ENCODE measurements around the gene TTYH3. TPM values are rescaled to one million over a fixed set of nuclear protein-coding genes. Genes with fewer than 3 reads are reported as not detected.

TTYH3 gene
- total RNA-seq, 1 experiment from 2014 or later: 114 TPM

- H3K9me2 ChIP-seq (ENCODE audit: insufficient read depth): no peaks in the 10 kb centered on the region
- intact Hi-C loops (cut with micrococcal nuclease; ENCODE audit: unreplicated experiment): no loop called here
- H3K27ac ChIP-seq: peak overlapping the region; percentile 45
- CTCF ChIA-PET: no interaction called here
- no peaks in the 10 kb centered on the region for H3K27me3 ChIP-seq (ENCODE audit: insufficient read depth, low read depth)
- TSS peak; percentile 61 for BruUV-seq (replicated peaks)
- peaks cover 28% of the 10 kb centered on the region for H4K20me1 ChIP-seq (ENCODE audit: insufficient read depth)
- no peaks in the 10 kb centered on the region for H3K9me3 ChIP-seq (ENCODE audit: insufficient read depth, low read depth)
- peaks cover 23% of the 10 kb centered on the region for H3K79me2 ChIP-seq (ENCODE audit: low read depth)
- DNase-seq: peak in 1 of 2 experiments; percentile 56
- peak overlapping the region; percentile 87 for H3K4me3 ChIP-seq
- H3K4me1 ChIP-seq (replicated peaks; ENCODE audit: insufficient read depth): peaks cover 22% of the 10 kb centered on the region
- 0 out of 2 replicates have a peak overlapping the region, but pooled peaks have one; percentile 73 for H2AFZ ChIP-seq
- no peaks in the 10 kb centered on the region for H3K36me3 ChIP-seq (ENCODE audit: low read depth)
- POLR2A ChIA-PET (ENCODE audit: unreplicated experiment): interaction anchor here (0.6 kb wide), 1 partner anchor 18 kb away, joined by 7 read pairs; no protein-coding TSS in a partner anchor
- no peak for TF ChIP-seq CTCF (conservative IDR thresholded peaks at IDR 0.05)
- no peak for TF ChIP-seq EZH2 (IDR thresholded peaks at IDR 0.05; ENCODE audit: low read depth)
- peak overlapping the region; percentile 86 for H3K4me2 ChIP-seq
- H3F3A ChIP-seq (ENCODE audit: insufficient read depth, low read depth): peaks cover 16% of the 10 kb centered on the region
These were observed 1.1 kb downstream of the TTYH3 start for GRCh38 chr7:2632733-2633537.

GRCh38 chr7:2633538-2634266 is 1.9 kb downstream of the TTYH3 start:
- H3K9me2 ChIP-seq (ENCODE audit: insufficient read depth): no peaks in the 10 kb centered on the region
- H3K9me3 ChIP-seq (ENCODE audit: insufficient read depth, low read depth): no peaks in the 10 kb centered on the region
- peak; percentile 66 to 71 for DNase-seq
- H3K4me2 ChIP-seq: peak overlapping the region; percentile 86
- no peak for TF ChIP-seq EZH2 (IDR thresholded peaks at IDR 0.05; ENCODE audit: low read depth)
- TF ChIP-seq CTCF (conservative IDR thresholded peaks at IDR 0.05): no peak
- intact Hi-C loops (cut with micrococcal nuclease; ENCODE audit: unreplicated experiment): no loop called here
- H3K36me3 ChIP-seq (ENCODE audit: low read depth): no peaks in the 10 kb centered on the region
- CTCF ChIA-PET: no interaction called here
- peaks cover 16% of the 10 kb centered on the region for H3F3A ChIP-seq (ENCODE audit: insufficient read depth, low read depth)
- no TSS peak for BruUV-seq (replicated peaks)
- peaks cover 23% of the 10 kb centered on the region for H3K79me2 ChIP-seq (ENCODE audit: low read depth)
- H3K4me1 ChIP-seq (replicated peaks; ENCODE audit: insufficient read depth): peaks cover 22% of the 10 kb centered on the region
- POLR2A ChIA-PET (ENCODE audit: unreplicated experiment): no interaction called here
- H3K27ac ChIP-seq: peak overlapping the region; percentile 45
- peak overlapping the region; percentile 46; the same call in 1 of the 2 replicates for H2AFZ ChIP-seq
- no peaks in the 10 kb centered on the region for H3K27me3 ChIP-seq (ENCODE audit: insufficient read depth, low read depth)
- peak overlapping the region; percentile 87 for H3K4me3 ChIP-seq
- peaks cover 30% of the 10 kb centered on the region for H4K20me1 ChIP-seq (ENCODE audit: insufficient read depth)

- H3K4me1 ChIP-seq (replicated peaks; ENCODE audit: insufficient read depth): peaks cover 22% of the 10 kb centered on the region
- intact Hi-C loops (cut with micrococcal nuclease; ENCODE audit: unreplicated experiment): no loop called here
- no peak overlapping the region for H2AFZ ChIP-seq
- H3K27me3 ChIP-seq (ENCODE audit: insufficient read depth, low read depth): no peaks in the 10 kb centered on the region
- ChIA-PET POLR2A (ENCODE audit: unreplicated experiment) (interaction anchor here (0.5 kb wide), 1 partner anchor 31 kb away, joined by 3 read pairs; no protein-coding TSS in a partner anchor), CTCF (no interaction called here)
- no peaks in the 10 kb centered on the region for H3K9me2 ChIP-seq (ENCODE audit: insufficient read depth)
- H3K4me3 ChIP-seq: peak overlapping the region; percentile 87
- H3K36me3 ChIP-seq (ENCODE audit: low read depth): no peaks in the 10 kb centered on the region
- H3K4me2 ChIP-seq: peak overlapping the region; percentile 86
- peaks cover 23% of the 10 kb centered on the region for H3K79me2 ChIP-seq (ENCODE audit: low read depth)
- TF ChIP-seq EZH2 (IDR thresholded peaks at IDR 0.05; ENCODE audit: low read depth) (no peak), CTCF (conservative IDR thresholded peaks at IDR 0.05) (no peak)
- DNase-seq: no peak
- no TSS peak for BruUV-seq (replicated peaks)
- H4K20me1 ChIP-seq (ENCODE audit: insufficient read depth): peaks cover 38% of the 10 kb centered on the region
- H3K27ac ChIP-seq: no peak overlapping the region
- H3F3A ChIP-seq (ENCODE audit: insufficient read depth, low read depth): peaks cover 16% of the 10 kb centered on the region
- no peaks in the 10 kb centered on the region for H3K9me3 ChIP-seq (ENCODE audit: insufficient read depth, low read depth)
These were observed 2.7 kb downstream of the TTYH3 start for GRCh38 chr7:2634267-2635145.
